ENCODE measurements around the gene ETS1.
A peak's percentile ranks its signal among the peaks of the same experiment; 100 is the strongest.

ETS1 gene

DNA sequence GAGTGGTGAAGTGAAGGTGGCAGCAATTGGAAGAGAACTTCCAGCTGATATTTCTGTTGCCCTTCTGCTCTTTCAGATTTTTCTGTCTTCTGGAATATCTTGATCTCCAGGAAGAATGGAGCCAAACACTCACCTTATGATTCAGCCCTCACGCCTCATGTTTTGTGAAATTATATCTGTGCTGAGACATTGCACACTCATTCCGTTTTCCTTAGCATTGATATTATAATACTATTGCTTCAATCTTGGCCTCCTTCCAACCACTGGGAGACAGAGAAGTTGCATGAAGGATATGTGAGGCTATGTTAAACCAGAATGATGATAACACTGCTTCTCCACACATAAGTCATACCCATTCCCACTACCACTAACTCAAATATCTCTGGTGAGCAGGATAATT, 177.9 kb downstream of the ETS1 start:
- H3K9ac ChIP-seq, result no peak overlapping the region; the same call in 1 of the 2 replicates
- TF ChIP-seq CTCF (conservative IDR thresholded peaks at IDR 0.05; ENCODE audit: low read depth, low read length), result no peak
- H3K4me3 ChIP-seq (IDR thresholded peaks at IDR 0.05; ENCODE audit: insufficient read depth, low read depth, low read length), result no peak overlapping the region
- peak overlapping the region; percentile 96 for H3K27ac ChIP-seq
- H4K20me1 ChIP-seq (ENCODE audit: insufficient read depth), result no peaks in the 10 kb centered on the region
- H3K4me2 ChIP-seq, result peak overlapping the region; percentile 100; the same call in 1 of the 2 replicates
- H3K36me3 ChIP-seq (ENCODE audit: insufficient read depth), result no peaks in the 10 kb centered on the region
- H3K79me2 ChIP-seq (ENCODE audit: insufficient read depth, low read depth), result no peaks in the 10 kb centered on the region
- H2AFZ ChIP-seq (ENCODE audit: low read depth), result no peak overlapping the region
- H3K4me1 ChIP-seq (ENCODE audit: low read depth, poor library complexity, severe bottlenecking), result peaks cover 100% of the 10 kb centered on the region
- H3K27me3 ChIP-seq (ENCODE audit: insufficient read depth, low read depth), result no peaks in the 10 kb centered on the region
